GM12874 (cell line): ENCODE results near the gene SLC4A9.
A peak's percentile ranks its signal among the peaks of the same experiment; 100 is the strongest.

ENCODE experiments used
- TF ChIP-seq, protein P1 (sequence below): IDR thresholded peaks from 2 replicates; pipeline ENCODE4 v1.5.1; 2011; ENCODE audit warnings: low read depth, mild to moderate bottlenecking, control low read depth, low read length, moderate library complexity; ENCODE audit not compliant: insufficient read depth

Gene SLC4A9

GRCh38 chr5:140340605-140341121 is 19.3 kb upstream of the SLC4A9 start:
- TF ChIP-seq, protein P1, sequence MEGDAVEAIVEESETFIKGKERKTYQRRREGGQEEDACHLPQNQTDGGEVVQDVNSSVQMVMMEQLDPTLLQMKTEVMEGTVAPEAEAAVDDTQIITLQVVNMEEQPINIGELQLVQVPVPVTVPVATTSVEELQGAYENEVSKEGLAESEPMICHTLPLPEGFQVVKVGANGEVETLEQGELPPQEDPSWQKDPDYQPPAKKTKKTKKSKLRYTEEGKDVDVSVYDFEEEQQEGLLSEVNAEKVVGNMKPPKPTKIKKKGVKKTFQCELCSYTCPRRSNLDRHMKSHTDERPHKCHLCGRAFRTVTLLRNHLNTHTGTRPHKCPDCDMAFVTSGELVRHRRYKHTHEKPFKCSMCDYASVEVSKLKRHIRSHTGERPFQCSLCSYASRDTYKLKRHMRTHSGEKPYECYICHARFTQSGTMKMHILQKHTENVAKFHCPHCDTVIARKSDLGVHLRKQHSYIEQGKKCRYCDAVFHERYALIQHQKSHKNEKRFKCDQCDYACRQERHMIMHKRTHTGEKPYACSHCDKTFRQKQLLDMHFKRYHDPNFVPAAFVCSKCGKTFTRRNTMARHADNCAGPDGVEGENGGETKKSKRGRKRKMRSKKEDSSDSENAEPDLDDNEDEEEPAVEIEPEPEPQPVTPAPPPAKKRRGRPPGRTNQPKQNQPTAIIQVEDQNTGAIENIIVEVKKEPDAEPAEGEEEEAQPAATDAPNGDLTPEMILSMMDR: no peak

DNA sequence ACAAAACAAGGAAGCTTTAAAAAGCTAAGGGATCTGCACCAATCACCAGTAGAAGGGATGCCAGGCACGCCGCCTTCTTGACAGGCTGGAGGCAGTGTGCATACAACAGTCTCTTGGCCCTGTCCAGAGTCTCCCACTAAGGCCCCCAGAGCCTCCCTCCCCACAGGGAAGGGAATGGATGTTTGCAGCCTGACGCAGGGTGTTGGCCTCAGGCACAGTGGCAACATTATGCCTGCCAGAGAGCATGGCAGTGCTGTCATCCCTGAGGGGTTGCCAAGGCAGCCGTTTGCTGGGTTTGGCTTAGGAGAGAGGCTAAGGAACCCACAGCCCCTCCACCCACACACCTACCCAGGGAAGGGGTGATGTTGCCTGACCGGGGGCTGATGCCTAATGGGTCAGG is 18.4 kb upstream of the SLC4A9 start:
- TF ChIP-seq, protein P1: no peak

- TF ChIP-seq, protein P1: no peak
These were observed 17.7 kb upstream of the SLC4A9 start for GRCh38 chr5:140342287-140342686.

GRCh38 chr5:140342896-140343295 is 17.1 kb upstream of the SLC4A9 start:
- TF ChIP-seq, protein P1: no peak

GRCh38 chr5:140344683-140345423 is 15.1 kb upstream of the SLC4A9 start:
- TF ChIP-seq, protein P1: no peak

DNA sequence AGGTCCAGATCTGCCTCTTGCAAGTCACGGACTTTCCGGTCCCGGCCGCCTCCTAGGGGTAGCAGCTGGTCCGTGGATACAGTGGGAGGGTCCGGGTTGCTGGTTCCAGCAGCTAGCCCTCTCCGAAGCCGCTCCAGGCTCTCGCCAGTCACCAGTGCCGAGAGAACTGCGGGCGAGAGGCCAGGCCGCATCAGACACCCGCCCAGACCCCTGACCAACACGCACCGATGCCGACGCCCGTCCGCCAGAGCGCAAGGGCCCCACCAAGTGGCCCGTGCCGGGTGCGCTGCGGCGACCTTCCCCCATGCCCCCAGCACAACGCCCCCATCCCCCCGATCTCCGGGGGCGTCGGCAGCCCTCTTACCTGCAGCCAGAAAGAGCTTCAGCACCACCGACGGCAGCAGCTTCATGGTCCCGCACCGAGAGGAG is 14.1 kb upstream of the SLC4A9 start:
- TF ChIP-seq, protein P1: peak; percentile 50

DNA sequence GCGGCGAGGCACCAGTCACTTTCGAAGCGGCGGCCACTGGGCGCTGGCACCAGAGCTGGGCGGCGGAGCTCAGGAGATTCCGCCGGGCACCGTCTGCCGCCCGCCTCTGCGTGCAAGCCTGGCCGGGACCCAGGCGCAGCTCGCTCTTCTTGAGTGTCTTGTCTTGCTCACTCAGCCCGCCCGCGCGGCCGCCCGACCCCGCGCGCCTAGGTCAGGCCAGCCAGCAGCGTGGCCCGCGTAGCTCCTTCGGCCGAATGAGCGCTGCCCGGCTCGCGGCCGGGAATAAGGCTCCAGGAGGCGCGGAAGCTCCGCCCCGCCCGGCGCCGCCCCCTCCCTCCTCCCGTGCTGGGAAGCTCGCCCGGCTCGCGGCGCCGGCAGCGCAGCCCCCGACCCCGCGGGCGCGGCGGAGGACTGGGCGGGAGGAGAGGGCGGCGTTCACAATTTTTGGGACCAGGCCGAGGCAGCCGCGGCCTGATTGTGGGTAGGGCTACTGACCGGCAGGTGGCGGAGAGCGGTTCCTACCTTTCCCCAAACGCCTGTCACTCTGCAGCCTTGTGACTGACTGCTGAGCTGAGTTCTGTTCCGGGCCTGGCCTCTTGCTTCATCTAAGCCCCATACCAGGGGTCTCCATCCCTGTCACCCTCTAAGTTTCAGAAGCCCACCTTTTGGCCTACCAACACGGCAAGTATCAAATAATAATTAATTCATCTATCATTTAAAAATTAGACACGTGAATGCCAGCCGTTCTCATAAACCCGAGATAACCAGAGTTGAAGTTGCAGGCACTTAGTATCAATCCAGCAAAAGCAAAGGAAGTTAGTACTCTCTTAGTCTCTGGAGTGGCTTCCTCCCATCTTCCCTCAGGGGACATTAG is 13.4 kb upstream of the SLC4A9 start, which contains the start of gene HBEGF:
HBEGF (minus strand) TSS at position 256 of the 874 bp plus-strand sequence. CDS start 275 bp downstream, outside the sequence.
- TF ChIP-seq, protein P1: peak; percentile 87
